ENCODE results near the gene HS3ST6.
"Not testable (repeated sequence)": the region's sequence is repeated elsewhere in the genome, so short reads cannot be mapped to it uniquely, and the experiment has no call there.

HS3ST6 gene

DNA sequence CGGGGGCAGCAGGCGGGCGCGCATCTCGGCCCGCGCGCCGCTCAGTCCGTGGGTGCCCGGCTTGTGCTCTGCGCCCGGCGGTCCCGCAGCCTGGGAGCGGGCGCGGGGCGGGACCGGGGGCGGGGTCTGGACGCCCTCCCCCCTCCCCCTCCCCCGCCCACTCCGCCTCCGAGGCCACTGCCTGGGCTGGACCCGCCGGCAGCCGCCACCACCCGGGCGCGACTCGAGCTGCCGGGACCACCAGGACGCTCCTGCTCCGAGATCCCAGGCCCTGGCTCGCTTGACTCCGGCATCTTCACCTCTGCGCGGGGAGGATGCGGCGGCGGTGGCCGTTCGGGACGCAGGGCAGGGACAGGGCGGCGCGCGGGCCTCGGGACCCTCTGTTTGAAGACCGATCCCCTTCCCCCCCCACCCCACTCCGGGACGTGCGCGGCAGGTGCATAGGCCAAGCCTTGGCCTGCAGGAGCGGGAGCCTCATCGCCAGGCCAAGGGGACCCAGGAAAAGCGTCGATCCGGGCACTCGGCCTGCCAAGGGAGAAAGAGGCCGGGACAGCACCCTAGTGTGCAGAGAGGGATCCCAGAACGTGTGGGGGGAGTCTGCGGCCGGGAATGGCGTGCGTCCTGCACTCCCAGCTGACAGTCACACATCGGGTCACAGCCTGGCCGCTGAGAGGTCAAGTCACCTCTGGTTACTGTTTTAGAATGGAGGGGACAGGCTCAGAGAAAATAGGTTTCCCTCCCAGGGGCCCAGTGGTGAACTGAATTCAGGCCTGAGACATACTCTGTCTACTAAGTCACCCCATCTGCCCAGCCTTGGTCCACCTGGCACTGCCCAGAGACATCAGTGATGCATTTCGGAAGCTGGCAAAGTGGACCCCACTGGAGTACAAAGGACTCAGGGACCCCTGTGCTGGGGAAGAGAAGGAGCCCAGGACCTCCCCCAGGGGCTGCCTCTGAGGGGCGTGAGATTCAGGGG, at the start of gene HS3ST6:
Gene HS3ST6, minus strand, starts transcription at position 65 of the 976 bp plus-strand sequence. CDS start 92 bp downstream, outside the sequence.
- DNase-seq (ENCODE audit: low read depth) = no peak
- TF ChIP-seq CTCF (IDR thresholded peaks at IDR 0.05; ENCODE audit: control insufficient read depth, extremely low read depth, insufficient read depth) = no peak
- H3K4me3 ChIP-seq (ENCODE audit: low read depth, low read length) = no peak within 1 kb of the TSS

- no peak for DNase-seq (ENCODE audit: low read depth)
- TF ChIP-seq CTCF (IDR thresholded peaks at IDR 0.05; ENCODE audit: control insufficient read depth, extremely low read depth, insufficient read depth) = no peak
- peak within 1 kb of the TSS; percentile 96 for H3K4me3 ChIP-seq (ENCODE audit: low read depth, low read length)
Observed at GRCh38 chr16:1966460-1966859, 48.2 kb upstream of the HS3ST6 start, which contains the start of gene RNF151. RNF151 (plus strand) TSS chr16:1966856; CDS start chr16:1966882, 26 bp downstream.

DNA sequence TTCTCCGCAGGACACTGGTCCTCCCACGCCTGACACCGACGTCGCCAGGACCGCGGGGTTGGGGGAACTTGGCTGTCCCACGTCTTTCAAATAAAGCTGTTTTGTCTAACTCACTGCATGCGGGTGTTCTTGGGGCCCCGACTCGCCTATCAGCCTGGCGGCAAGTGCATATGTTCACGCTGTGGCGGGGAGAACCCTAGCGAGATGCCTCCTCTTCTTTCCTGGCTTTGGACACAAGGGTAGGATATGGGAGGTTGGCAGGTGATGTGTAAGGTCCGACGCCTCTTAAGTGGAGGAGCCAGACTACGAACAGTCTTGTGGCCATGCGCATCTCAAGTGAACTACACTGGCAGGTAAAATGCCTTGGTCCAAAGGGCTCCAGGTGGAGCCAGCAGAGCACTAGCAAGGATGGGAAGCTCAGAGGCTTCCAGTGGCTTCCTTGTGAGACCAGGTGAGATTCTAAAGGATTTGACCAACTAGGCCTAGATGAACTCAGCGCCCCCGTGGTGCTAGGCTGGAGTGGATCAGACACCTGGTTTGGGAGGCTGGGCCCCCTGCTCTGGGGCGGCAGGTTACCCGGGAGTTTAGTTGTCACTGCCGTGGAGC, 47.3 kb upstream of the HS3ST6 start:
- no peak for DNase-seq (ENCODE audit: low read depth)
- peak overlapping the region; percentile 96 for H3K4me3 ChIP-seq (ENCODE audit: low read depth, low read length)
- no peak for TF ChIP-seq CTCF (IDR thresholded peaks at IDR 0.05; ENCODE audit: control insufficient read depth, extremely low read depth, insufficient read depth)

DNA sequence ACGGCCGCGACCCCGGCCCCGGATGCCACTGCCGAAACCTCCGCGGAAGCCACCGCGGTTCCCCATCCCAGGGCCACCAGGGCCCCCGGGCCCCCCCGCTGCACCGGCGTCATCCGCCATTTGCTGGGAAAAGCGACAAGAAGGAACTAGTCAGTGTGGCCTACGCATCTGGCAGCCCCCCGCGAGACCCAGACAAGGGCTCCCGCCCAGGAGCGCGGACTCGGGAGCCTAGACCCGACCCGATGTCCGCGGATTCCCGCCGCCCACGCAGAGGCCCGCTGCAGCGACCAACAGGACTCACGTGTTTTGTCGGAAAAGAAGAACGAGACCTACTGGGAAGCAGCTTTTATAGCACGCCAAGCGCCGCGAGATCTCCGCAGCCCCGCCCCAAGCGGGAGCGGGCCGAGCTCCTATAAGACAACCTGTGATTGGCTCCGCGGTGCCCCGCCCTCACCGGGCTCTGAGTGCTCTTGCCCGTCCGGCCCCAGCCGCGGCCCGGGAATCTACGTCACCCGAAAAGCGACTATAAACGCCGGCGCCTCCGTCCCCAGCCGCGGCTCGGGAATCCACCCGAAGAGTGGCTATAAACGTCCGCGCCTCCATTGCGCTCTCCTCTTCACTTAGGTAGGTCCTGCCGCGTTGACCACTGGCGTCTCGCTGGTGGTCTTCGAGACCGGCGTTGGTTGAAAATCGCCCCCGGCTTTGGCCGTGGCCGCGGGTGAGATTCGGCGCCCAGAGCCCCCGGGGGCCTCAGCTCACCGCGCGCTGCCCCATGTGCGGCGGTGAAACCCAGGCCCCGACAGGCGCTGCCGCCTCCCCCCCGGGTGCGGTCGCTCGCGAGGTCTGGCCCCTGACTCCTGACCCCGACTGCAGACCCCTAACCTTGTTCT, 46.5 kb upstream of the HS3ST6 start, which contains the start of gene RPS2:
Gene RPS2, minus strand, starts transcription at position 321 of the 890 bp plus-strand sequence. Its CDS starts 201 bp downstream, at position 120.
- no peak for TF ChIP-seq CTCF (IDR thresholded peaks at IDR 0.05; ENCODE audit: control insufficient read depth, extremely low read depth, insufficient read depth)
- H3K4me3 ChIP-seq (ENCODE audit: low read depth, low read length) = peak within 1 kb of the TSS; percentile 96
- peak; percentile 93 for DNase-seq (ENCODE audit: low read depth)

DNA sequence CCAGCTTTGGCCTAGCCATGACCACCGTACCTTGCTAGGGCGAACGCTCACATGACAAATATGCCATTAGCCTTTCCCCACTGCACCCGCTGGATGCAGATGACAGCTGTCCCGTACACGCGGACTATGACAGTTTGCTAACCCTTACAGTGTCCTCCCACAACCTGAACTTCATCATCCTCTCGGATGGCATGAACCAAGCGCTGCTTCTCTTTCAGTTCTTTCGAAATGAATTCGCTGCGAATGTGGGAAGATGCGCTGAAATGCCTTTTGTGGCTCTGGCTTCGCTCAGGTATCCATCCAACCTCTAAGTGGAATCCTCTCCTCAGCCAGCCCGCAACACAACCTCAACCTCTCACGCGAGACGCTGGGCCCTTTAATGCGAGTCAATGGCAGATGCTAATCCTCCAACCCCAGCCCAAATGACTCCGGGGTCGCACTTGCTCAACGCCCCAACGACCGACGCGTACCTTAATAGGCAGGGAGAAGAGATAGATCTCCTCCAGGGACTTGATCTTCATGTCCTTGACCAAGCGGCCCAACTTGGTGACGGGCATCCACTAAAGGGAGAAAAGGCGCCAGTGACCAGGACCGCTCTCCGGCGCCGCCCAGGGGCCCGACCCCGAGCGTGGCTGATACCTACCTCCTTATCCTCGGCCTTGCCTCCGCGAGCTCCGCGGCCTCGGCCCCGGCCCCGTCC, 45.7 kb upstream of the HS3ST6 start:
- H3K4me3 ChIP-seq (ENCODE audit: low read depth, low read length) = peak overlapping the region; percentile 96
- DNase-seq (ENCODE audit: low read depth) = no peak
- peak; percentile 28; the same call in 1 of the 2 replicates for TF ChIP-seq CTCF (IDR thresholded peaks at IDR 0.05; ENCODE audit: control insufficient read depth, extremely low read depth, insufficient read depth)

DNA sequence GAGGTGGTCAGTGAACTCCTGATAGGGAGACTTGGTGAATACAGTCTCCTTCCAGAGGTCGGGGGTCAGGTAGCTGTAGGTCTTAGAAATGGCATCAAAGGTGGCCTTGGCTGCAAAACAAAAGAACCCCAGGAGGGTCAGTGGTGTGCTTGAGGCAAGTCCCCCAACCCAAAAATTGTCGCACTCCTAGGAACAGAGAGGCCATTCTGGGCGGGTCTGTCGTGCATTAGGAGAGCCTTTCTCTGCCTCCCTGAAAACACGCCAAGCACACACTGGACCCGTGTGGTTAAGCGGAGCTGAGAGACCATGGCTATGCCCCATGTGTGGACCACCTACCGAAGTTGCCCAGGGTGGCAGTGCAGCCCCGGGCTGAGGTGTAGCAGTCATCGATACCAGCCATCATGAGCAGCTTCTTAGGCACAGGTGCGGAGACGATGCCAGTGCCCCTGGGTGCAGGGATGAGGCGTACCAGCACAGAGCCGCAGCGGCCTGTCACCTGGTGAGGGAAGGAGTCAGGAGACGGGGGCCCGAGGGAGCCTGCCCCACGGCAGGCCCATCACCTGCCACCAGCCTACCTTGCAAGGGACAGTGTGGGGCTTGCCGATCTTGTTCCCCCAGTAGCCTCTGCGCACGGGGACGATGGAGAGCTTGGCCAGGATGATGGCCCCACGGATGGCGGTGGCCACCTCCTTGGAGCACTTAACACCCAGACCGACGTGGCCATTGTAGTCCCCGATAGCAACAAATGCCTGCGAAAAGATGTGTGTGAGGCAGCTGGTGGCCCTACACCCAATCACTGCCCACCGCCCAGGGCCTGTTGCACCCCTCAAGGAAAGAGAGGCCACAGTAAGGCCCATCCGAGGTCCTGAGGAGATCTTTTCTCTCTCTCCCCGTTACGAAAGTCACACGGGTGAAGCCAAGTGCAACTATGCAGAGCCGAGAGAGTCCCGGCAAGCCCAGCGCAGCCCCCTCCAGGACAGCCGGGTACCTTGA, 44.2 kb upstream of the HS3ST6 start:
- DNase-seq (ENCODE audit: low read depth) = not testable (repeated sequence)
- H3K4me3 ChIP-seq (ENCODE audit: low read depth, low read length) = peak overlapping the region; percentile 96
